Astrocyte (in vitro differentiated cells and primary cell): ENCODE data around the gene UGT1A4. TPM values are rescaled to one million over a fixed set of nuclear protein-coding genes. Genes with fewer than 3 reads are reported as not detected.

Experiments used
- DNase-seq: peaks from one replicate; pipeline ENCODE4 v3.0.0-alpha.2; 2010; ENCODE audit warnings: low read depth
- FAIRE-seq: peaks from 2 replicates; lab custom pipeline; 2011; peaks lifted over from hg19 to GRCh38; lab: Jason Lieb, UNC
- H2AFZ ChIP-seq: 2 replicates; pipeline ENCODE4 v1.6.0; 2012; ENCODE audit warnings: low read depth, low read length, inconsistent platforms
- H3K27ac ChIP-seq: 2 replicates; pipeline ENCODE4 v1.5.1; 2011; ENCODE audit warnings: low read depth, low read length, inconsistent platforms
- H3K27me3 ChIP-seq: 2 replicates; pipeline ENCODE4 v1.6.0; 2011; ENCODE audit warnings: low read length, inconsistent platforms; ENCODE audit not compliant: insufficient read depth
- H3K36me3 ChIP-seq: 2 replicates; pipeline ENCODE4 v1.5.1; 2011; ENCODE audit warnings: low read length, inconsistent platforms; ENCODE audit not compliant: insufficient read depth
- H3K4me1 ChIP-seq: 2 replicates; pipeline ENCODE4 v1.5.1; 2011; ENCODE audit warnings: low read length, inconsistent platforms; ENCODE audit not compliant: insufficient read depth
- H3K4me2 ChIP-seq: 2 replicates; pipeline ENCODE4 v1.6.0; 2012; ENCODE audit warnings: low read length, inconsistent platforms
- H3K4me3 ChIP-seq: 2 replicates; pipeline ENCODE4 v1.5.1; 2011; ENCODE audit warnings: low read depth, mild to moderate bottlenecking, low read length, inconsistent platforms; ENCODE audit not compliant: insufficient read depth
- H3K79me2 ChIP-seq: 2 replicates; pipeline ENCODE4 v1.6.0; 2012; ENCODE audit warnings: mild to moderate bottlenecking, low read length, inconsistent platforms; ENCODE audit not compliant: insufficient read depth
- H3K9ac ChIP-seq: 2 replicates; pipeline ENCODE4 v1.6.0; 2012; ENCODE audit warnings: mild to moderate bottlenecking, low read length, inconsistent platforms
- H3K9me3 ChIP-seq: 2 replicates; pipeline ENCODE4 v1.5.1; 2012; ENCODE audit warnings: low read depth, mild to moderate bottlenecking, low read length, inconsistent platforms; ENCODE audit not compliant: insufficient read depth
- H4K20me1 ChIP-seq: 2 replicates; pipeline ENCODE4 v1.6.0; 2012; ENCODE audit warnings: low read length, inconsistent platforms; ENCODE audit not compliant: insufficient read depth
- H3K27ac Mint-ChIP-seq: one replicate; pipeline ENCODE4 v1.8.0; 2021; ENCODE audit warnings: mild to moderate bottlenecking, mixed read lengths; ENCODE audit not compliant: unreplicated experiment
- H3K27me3 Mint-ChIP-seq: one replicate; pipeline ENCODE4 v1.8.0; 2021; ENCODE audit warnings: low read depth, mixed read lengths; ENCODE audit not compliant: unreplicated experiment
- H3K36me3 Mint-ChIP-seq: one replicate; pipeline ENCODE4 v1.8.0; 2021; ENCODE audit warnings: low read depth, mixed read lengths; ENCODE audit not compliant: unreplicated experiment
- H3K4me1 Mint-ChIP-seq: one replicate; pipeline ENCODE4 v1.8.0; 2021; ENCODE audit warnings: low read depth, mixed read lengths; ENCODE audit not compliant: unreplicated experiment
- H3K4me3 Mint-ChIP-seq: one replicate; pipeline ENCODE4 v1.8.0; 2021; ENCODE audit warnings: mild to moderate bottlenecking, moderate library complexity, mixed read lengths; ENCODE audit not compliant: unreplicated experiment
- H3K9me3 Mint-ChIP-seq: one replicate; pipeline ENCODE4 v1.8.0; 2021; ENCODE audit warnings: mild to moderate bottlenecking, mixed read lengths; ENCODE audit not compliant: unreplicated experiment
- EZH2 ChIP-seq: IDR thresholded peaks from 2 replicates; pipeline ENCODE4 v1.6.1; 2012; ENCODE audit warnings: mild to moderate bottlenecking, low read length, inconsistent platforms; ENCODE audit not compliant: insufficient read depth
- total RNA-seq: library from RNA; stranded (reverse); gene quantifications from 2 replicates; pipeline ENCODE4 v1.2.1, GENCODE V29; 2021
- TF ChIP-seq, protein P1 (sequence below): IDR thresholded peaks from 2 replicates; pipeline ENCODE4 v1.5.1; 2011; ENCODE audit warnings: low read depth, mild to moderate bottlenecking, inconsistent platforms, low read length, moderate library complexity; ENCODE audit not compliant: insufficient read depth

Gene UGT1A4
- total RNA-seq, 1 donor from 2014 or later: not detected

DNA sequence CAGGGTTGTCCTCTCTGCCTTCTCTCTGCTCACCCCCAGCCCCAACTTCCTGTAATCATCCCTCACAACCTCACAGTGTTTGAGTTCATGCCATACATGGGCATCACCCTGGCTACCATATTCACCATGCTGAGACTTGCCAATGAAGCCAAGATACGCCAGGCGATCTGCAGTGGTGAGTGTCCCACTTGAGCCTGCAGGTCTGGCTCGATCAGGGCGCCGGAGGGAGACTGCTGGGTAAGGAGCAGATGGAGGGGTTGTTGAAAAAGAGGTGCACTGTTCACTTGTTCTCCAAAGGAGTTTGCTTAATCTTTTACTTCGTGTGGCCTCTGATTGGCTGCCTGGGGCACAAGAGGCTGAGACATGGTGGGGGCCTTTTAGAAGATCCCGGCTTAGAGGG is 74.2 kb downstream of the UGT1A4 start:
- DNase-seq (no peak), FAIRE-seq (no peak)
- Mint-ChIP-seq H3K4me3 (no peak overlapping the region), H3K9me3 (peaks cover 6% of the 10 kb centered on the region), H3K27me3 (peaks cover 29% of the 10 kb centered on the region), H3K4me1 (no peaks in the 10 kb centered on the region), H3K27ac (peak overlapping the region; percentile 45), H3K36me3 (no peaks in the 10 kb centered on the region)
- Histone ChIP-seq H3K4me3 (no peak overlapping the region), H4K20me1 (no peaks in the 10 kb centered on the region), H3K9me3 (peaks cover 3% of the 10 kb centered on the region), H3K9ac (no peak overlapping the region), H3K36me3 (no peaks in the 10 kb centered on the region), H2AFZ (no peak overlapping the region), H3K4me2 (no peak overlapping the region), H3K27me3 (no peaks in the 10 kb centered on the region), H3K4me1 (no peaks in the 10 kb centered on the region), H3K27ac (no peak overlapping the region), H3K79me2 (no peaks in the 10 kb centered on the region)
- TF ChIP-seq, protein P1, sequence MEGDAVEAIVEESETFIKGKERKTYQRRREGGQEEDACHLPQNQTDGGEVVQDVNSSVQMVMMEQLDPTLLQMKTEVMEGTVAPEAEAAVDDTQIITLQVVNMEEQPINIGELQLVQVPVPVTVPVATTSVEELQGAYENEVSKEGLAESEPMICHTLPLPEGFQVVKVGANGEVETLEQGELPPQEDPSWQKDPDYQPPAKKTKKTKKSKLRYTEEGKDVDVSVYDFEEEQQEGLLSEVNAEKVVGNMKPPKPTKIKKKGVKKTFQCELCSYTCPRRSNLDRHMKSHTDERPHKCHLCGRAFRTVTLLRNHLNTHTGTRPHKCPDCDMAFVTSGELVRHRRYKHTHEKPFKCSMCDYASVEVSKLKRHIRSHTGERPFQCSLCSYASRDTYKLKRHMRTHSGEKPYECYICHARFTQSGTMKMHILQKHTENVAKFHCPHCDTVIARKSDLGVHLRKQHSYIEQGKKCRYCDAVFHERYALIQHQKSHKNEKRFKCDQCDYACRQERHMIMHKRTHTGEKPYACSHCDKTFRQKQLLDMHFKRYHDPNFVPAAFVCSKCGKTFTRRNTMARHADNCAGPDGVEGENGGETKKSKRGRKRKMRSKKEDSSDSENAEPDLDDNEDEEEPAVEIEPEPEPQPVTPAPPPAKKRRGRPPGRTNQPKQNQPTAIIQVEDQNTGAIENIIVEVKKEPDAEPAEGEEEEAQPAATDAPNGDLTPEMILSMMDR: no peak
- TF ChIP-seq EZH2: no peak

DNA sequence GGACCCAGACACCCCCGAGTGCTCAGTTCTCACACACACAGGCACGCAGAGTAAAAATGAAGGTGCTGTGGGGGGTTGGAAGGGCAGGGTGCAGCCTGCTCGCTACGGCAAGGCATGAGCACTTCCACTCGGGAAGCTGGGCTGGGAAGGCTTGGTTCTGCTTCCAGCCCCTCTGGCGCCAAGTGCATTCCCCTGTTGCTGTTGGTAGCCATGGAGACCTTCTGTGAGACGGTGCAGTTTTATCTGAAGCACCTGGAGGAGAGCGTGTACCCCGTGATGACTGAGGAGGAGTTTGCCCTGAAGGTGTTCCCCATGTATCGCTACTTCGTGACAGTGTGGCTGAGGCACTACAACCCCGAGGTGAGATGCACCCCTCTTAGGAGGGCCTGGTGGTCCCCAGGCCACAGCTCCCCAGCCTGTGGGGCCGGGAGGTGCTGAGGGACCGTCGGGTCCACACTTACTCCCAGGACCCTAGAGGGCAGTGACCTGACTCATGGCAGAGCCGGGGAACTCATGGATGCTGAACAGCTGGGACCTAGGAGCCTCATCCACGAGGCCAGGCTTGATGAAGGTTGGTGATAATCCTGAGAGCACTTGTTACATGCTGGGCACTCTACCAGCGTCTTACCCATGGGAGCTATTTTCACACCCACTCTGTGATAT is 75.1 kb downstream of the UGT1A4 start:
- no peak for DNase-seq
- Histone ChIP-seq H3K4me3 (no peak overlapping the region), H3K36me3 (no peaks in the 10 kb centered on the region), H3K9ac (no peak overlapping the region), H3K79me2 (no peaks in the 10 kb centered on the region), H3K27me3 (no peaks in the 10 kb centered on the region), H4K20me1 (no peaks in the 10 kb centered on the region), H3K9me3 (peaks cover 3% of the 10 kb centered on the region), H2AFZ (no peak overlapping the region), H3K4me1 (no peaks in the 10 kb centered on the region), H3K27ac (no peak overlapping the region), H3K4me2 (no peak overlapping the region)
- H3K27me3 Mint-ChIP-seq: peaks cover 31% of the 10 kb centered on the region
- H3K27ac Mint-ChIP-seq: no peak overlapping the region
- no peak for FAIRE-seq
- no peak overlapping the region for H3K4me3 Mint-ChIP-seq
- H3K36me3 Mint-ChIP-seq: no peaks in the 10 kb centered on the region
- TF ChIP-seq EZH2: no peak
- TF ChIP-seq, protein P1: no peak
- H3K4me1 Mint-ChIP-seq: no peaks in the 10 kb centered on the region
- H3K9me3 Mint-ChIP-seq: peaks cover 6% of the 10 kb centered on the region

DNA sequence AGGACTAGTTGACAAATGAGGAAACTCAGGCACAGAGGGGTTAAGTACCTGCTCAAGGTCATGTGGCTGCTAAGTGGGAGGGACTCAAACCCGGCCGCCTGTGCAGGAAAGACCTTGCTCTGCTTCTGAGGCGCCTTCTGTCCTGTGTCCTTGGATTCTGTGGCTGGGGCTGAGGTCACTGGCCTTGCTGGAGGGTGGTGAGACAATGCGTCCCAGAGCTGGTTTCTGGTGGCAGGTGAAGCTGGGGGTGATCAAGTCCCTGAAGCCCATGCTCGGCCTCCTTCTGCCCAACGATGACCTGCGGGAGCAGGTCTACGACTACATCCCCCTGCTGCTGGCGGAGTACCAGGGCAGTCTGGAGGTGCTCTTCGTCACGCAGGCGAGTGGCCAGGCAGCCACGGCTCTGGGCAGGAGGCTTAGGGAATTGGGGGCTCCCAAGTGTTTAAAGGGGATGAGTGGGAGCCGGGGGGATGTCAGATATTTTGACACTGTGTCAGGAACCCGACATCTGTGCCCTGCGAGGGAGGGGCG is 75.7 kb downstream of the UGT1A4 start:
- no peaks in the 10 kb centered on the region for H3K4me1 Mint-ChIP-seq
- Histone ChIP-seq H3K9me3 (peaks cover 3% of the 10 kb centered on the region), H4K20me1 (no peaks in the 10 kb centered on the region), H3K4me1 (no peaks in the 10 kb centered on the region), H2AFZ (no peak overlapping the region), H3K79me2 (no peaks in the 10 kb centered on the region), H3K9ac (no peak overlapping the region), H3K27ac (no peak overlapping the region), H3K4me2 (no peak overlapping the region), H3K36me3 (no peaks in the 10 kb centered on the region), H3K27me3 (no peaks in the 10 kb centered on the region), H3K4me3 (no peak overlapping the region)
- H3K4me3 Mint-ChIP-seq: no peak overlapping the region
- peaks cover 28% of the 10 kb centered on the region for H3K27me3 Mint-ChIP-seq
- peaks cover 7% of the 10 kb centered on the region for H3K9me3 Mint-ChIP-seq
- DNase-seq (no peak), FAIRE-seq (no peak)
- H3K27ac Mint-ChIP-seq: no peak overlapping the region
- H3K36me3 Mint-ChIP-seq: no peaks in the 10 kb centered on the region
- TF ChIP-seq EZH2: no peak
- TF ChIP-seq, protein P1: no peak
